Adrenal gland (tissue), 12 donors: Measurements from ENCODE around the gene EFCC1. TPM values are rescaled to one million over a fixed set of nuclear protein-coding genes. Genes with fewer than 3 reads are reported as not detected.

Source experiments
- DNase-seq, 7 donors: peaks; one replicate each; pipeline ENCODE4 v3.0.0-alpha.2; 2019 to 2020
- H3K27ac ChIP-seq, 5 donors: fragments of 200-600 bp; sonication (generic) in 4 of 5; 1 replicate in 3 of 5; 2 replicates in 2 of 5; pipeline versions ENCODE4 v1.5.1 to v1.8.0; 2016 to 2020; ENCODE audit warnings: mild to moderate bottlenecking in 1 of 5
- H3K27me3 ChIP-seq: fragments of 200-600 bp; 2 replicates; pipeline ENCODE4 v1.8.0; 2021
- H3K36me3 ChIP-seq, 2 donors: fragments of 200-600 bp; replicated peaks in 1 of 2; 1 replicate in 1 of 2; 2 replicates in 1 of 2; pipeline versions ENCODE4 v1.5.1 to v1.8.0; 2018 to 2022
- H3K4me1 ChIP-seq, 2 donors: fragments of 200-600 bp; replicated peaks in 1 of 2; 1 replicate in 1 of 2; 2 replicates in 1 of 2; pipeline versions ENCODE4 v1.5.1 to v1.8.0; 2018 to 2021
- H3K4me3 ChIP-seq, 4 donors: fragments of 200-600 bp; sonication (generic) in 3 of 4; one replicate each; pipeline ENCODE4 v1.5.1; 2016 to 2018
- H3K9me3 ChIP-seq, 3 donors: fragments of 200-600 bp; sonication (generic) in 1 of 3; replicated peaks in 1 of 3; 1 replicate in 2 of 3; 2 replicates in 1 of 3; pipeline versions ENCODE4 v1.5.1 to v1.8.0; 2016 to 2021
- CTCF ChIP-seq, 6 experiments: fragments of 450-650 bp in 4 of 6; fragments of 200-600 bp in 2 of 6; sonication (generic) in 1 of 6; IDR thresholded peaks; 1 replicate in 5 of 6; 2 replicates in 1 of 6; pipeline versions ENCODE4 v1.5.1 to v1.8.0; 2016 to 2021; ENCODE audit warnings: antibody characterized with exemption in 6 of 6, mild to moderate bottlenecking in 2 of 6, moderate library complexity in 1 of 6
- POLR2A ChIP-seq, 2 donors: fragments of 450-650 bp; IDR thresholded peaks; one replicate each; pipeline ENCODE4 v1.6.1; 2017; ENCODE audit warnings: antibody characterized with exemption in 2 of 2, mild to moderate bottlenecking in 2 of 2, moderate library complexity in 1 of 2
- WGBS, 4 donors: extraction: QIAGEN DNeasy Blood & Tissue Kit in 2 of 4; methylation state at CpG; one replicate each; pipeline versions ENCODE4 v1.1.5 to v1.1.7; 2013 to 2017; 5-methylcytosine and 5-hydroxymethylcytosine counted together
- intact Hi-C, 2 donors: fragments of 100-400 bp; cut with DNase I; formaldehyde crosslinking; loops; one replicate each; pipeline versions ENCODE4 v1.14.1 to v1.15.0; 2022 to 2023
- polyA plus RNA-seq, 3 donors: library from polyadenylated mRNA; stranded (reverse); fragments of 200-250 nt in 2 of 3; fragments of 350-450 nt in 1 of 3; fragmentation: Illumina TruSeq in 1 of 3; extraction: RNeasy Lipid Tissue Mini Kit (QIAGEN cat#74804) in 1 of 3; gene quantifications; one replicate each; pipeline ENCODE4 v1.2.3, GENCODE V29; 2013 to 2014
- total RNA-seq, 9 donors: library from RNA; depleted of rRNA in 4 of 9; stranded (reverse); fragments of >200 nt in 4 of 9; fragments of 120-200 nt in 1 of 9; fragmentation: NEBNext Ultra II Directional in 1 of 9; extraction: Animal tissue kit (Norgen Biotek cat#: 25700) in 1 of 9; gene quantifications; one replicate each; pipeline versions ENCODE4 v1.1.0 to v1.2.4, GENCODE V29; 2013 to 2023
- donor health status: healthy with polysubstance abuse.
- donor health status: Bipolar disorder and iron deficiency.
- donor health status: DM: yes; HTN: yes; CAD: no.
- donor health status: DM: no; HTN: no; CAD: no.
- donor health status: DM: no; HTN: no; CAD: no.
- donor health status: DM: yes; HTN: yes; CAD: no.

EFCC1 gene
- total and polyA plus RNA-seq, 12 donors = 0.46 to 6.0 (median 1.8) TPM

GRCh38 chr3:128993461-128994172 is 7.5 kb upstream of the EFCC1 start, which contains the start of gene CFAP92:
Gene CFAP92 (minus strand): TSS chr3:128994076. CDS start chr3:128993304, 772 bp downstream.
- no peak for TF ChIP-seq POLR2A (IDR thresholded peaks at IDR 0.05)
- Histone ChIP-seq H3K9me3 (no peaks in the 10 kb centered on the region), H3K4me3 (peak within 1 kb of the TSS in 1 of 4 donors; percentile 43), H3K36me3 (no peaks in the 10 kb centered on the region), H3K27me3 (no peaks in the 10 kb centered on the region), H3K4me1 (peaks cover 0 to 14% of the 10 kb centered on the region in 2 donors), H3K27ac (no peak within 1 kb of the TSS)
- 15 to 63% (median 25%) methylated on average over 9 to 57 of the region's 57 CpGs for WGBS, 4 donors
- DNase-seq = peak; percentile 85 to 95 (median 90)
- intact Hi-C loops = no loop called here

GRCh38 chr3:128994173-128994512 is 7.0 kb upstream of the EFCC1 start:
- no peaks in the 10 kb centered on the region for H3K27me3 ChIP-seq
- H3K4me1 ChIP-seq = peaks cover 0 to 14% of the 10 kb centered on the region in 2 donors
- WGBS, 4 donors = 1 to 4% (median 3%) methylated on average over 7 to 13 of the region's 13 CpGs
- intact Hi-C loops = no loop called here
- H3K36me3 ChIP-seq = no peaks in the 10 kb centered on the region
- DNase-seq = no peak
- H3K9me3 ChIP-seq = no peaks in the 10 kb centered on the region
- peak overlapping the region in 1 of 4 donors; percentile 43 for H3K4me3 ChIP-seq
- TF ChIP-seq CTCF (IDR thresholded peaks at IDR 0.05) = no peak
- no peak for TF ChIP-seq POLR2A (IDR thresholded peaks at IDR 0.05)
- no peak overlapping the region for H3K27ac ChIP-seq

- Histone ChIP-seq H3K9me3 (no peaks in the 10 kb centered on the region), H3K36me3 (no peaks in the 10 kb centered on the region), H3K27me3 (peaks cover under 1% of the 10 kb centered on the region), H3K4me3 (no peak overlapping the region), H3K4me1 (peaks cover 0 to 14% of the 10 kb centered on the region in 2 donors), H3K27ac (no peak overlapping the region)
- intact Hi-C loops = no loop called here
- 72 to 77% (median 74%) methylated on average over 15 to 19 of the region's 19 CpGs for WGBS, 4 donors
- TF ChIP-seq CTCF (IDR thresholded peaks at IDR 0.05) (no peak), POLR2A (IDR thresholded peaks at IDR 0.05) (no peak)
- DNase-seq = no peak
Observed at GRCh38 chr3:128994581-128995546, 6.2 kb upstream of the EFCC1 start.

- H3K4me1 ChIP-seq = peaks cover 0 to 14% of the 10 kb centered on the region in 2 donors
- intact Hi-C loops = no loop called here
- H3K27me3 ChIP-seq = peaks cover 6% of the 10 kb centered on the region
- no peaks in the 10 kb centered on the region for H3K9me3 ChIP-seq
- 89 to 100% (median 98%) methylated on average over 1 of the region's 1 CpG for WGBS, 4 donors
- no peak overlapping the region for H3K4me3 ChIP-seq
- no peak overlapping the region for H3K27ac ChIP-seq
- no peaks in the 10 kb centered on the region for H3K36me3 ChIP-seq
- TF ChIP-seq POLR2A (IDR thresholded peaks at IDR 0.05) (no peak), CTCF (IDR thresholded peaks at IDR 0.05) (no peak)
- no peak for DNase-seq
Observed at GRCh38 chr3:128995737-128996136, 5.4 kb upstream of the EFCC1 start.
